Osteoblast (primary cell): ENCODE measurements around the gene ARFGAP1. TPM values are rescaled to one million over a fixed set of nuclear protein-coding genes. Genes with fewer than 3 reads are reported as not detected.

Experiments
- DNase-seq: peaks from one replicate; pipeline ENCODE4 v3.0.0; 2011; ENCODE audit warnings: low spot score, mixed read lengths; ENCODE audit not compliant: insufficient read length; ENCODE audit errors: missing footprints
- H2AFZ ChIP-seq: 2 replicates; pipeline ENCODE4 v1.6.0; 2011; ENCODE audit warnings: mild to moderate bottlenecking, low read length
- H3K27ac ChIP-seq: 2 replicates; pipeline ENCODE4 v1.5.1; 2011; ENCODE audit warnings: mild to moderate bottlenecking, low read depth, low read length, moderate library complexity
- H3K27me3 ChIP-seq: 2 replicates; pipeline ENCODE4 v1.6.0; 2012; ENCODE audit warnings: mild to moderate bottlenecking, control low read depth, inconsistent platforms, low read length, moderate library complexity; ENCODE audit not compliant: insufficient read depth
- H3K36me3 ChIP-seq: 2 replicates; pipeline ENCODE4 v1.5.1; 2011; ENCODE audit warnings: mild to moderate bottlenecking, low read length, control low read depth, moderate library complexity; ENCODE audit not compliant: insufficient read depth
- H3K4me1 ChIP-seq: 2 replicates; pipeline ENCODE4 v1.5.1; 2011; ENCODE audit warnings: mild to moderate bottlenecking, low read length, control low read depth, moderate library complexity; ENCODE audit not compliant: insufficient read depth
- H3K4me2 ChIP-seq: 2 replicates; pipeline ENCODE4 v1.6.0; 2011; ENCODE audit warnings: mild to moderate bottlenecking, low read length; ENCODE audit not compliant: insufficient read depth
- H3K4me3 ChIP-seq: fragments of 200-600 bp; sonication (generic); 3 replicates; pipeline ENCODE4 v1.5.1; 2012; ENCODE audit warnings: mild to moderate bottlenecking, low read length, inconsistent platforms; ENCODE audit not compliant: insufficient read depth
- H3K79me2 ChIP-seq: 2 replicates; pipeline ENCODE4 v1.6.0; 2012; ENCODE audit warnings: mild to moderate bottlenecking, low read length, control low read depth, inconsistent platforms; ENCODE audit not compliant: insufficient read depth
- H3K9me3 ChIP-seq: 2 replicates; pipeline ENCODE4 v1.5.1; 2011; ENCODE audit warnings: low read depth, low read length, control low read depth
- H4K20me1 ChIP-seq: 2 replicates; pipeline ENCODE4 v1.6.0; 2012; ENCODE audit warnings: mild to moderate bottlenecking, low read length, control low read depth; ENCODE audit not compliant: insufficient read depth
- CTCF ChIP-seq: IDR thresholded peaks from 2 replicates; pipeline ENCODE4 v1.5.1; 2011; ENCODE audit warnings: mild to moderate bottlenecking, low read depth, low read length, moderate library complexity; ENCODE audit errors: extremely low read depth
- total RNA-seq: library from RNA; depleted of rRNA; stranded (reverse); fragments of >200 nt; gene quantifications from 2 replicates; pipeline ENCODE4 v1.2.3, GENCODE V29; 2012

Gene ARFGAP1
- total RNA-seq, 1 donor = 68.4 TPM

GRCh38 chr20:63246490-63247288, 25.9 kb upstream of the ARFGAP1 start:
- Histone ChIP-seq H3K27me3 (peaks cover 21% of the 10 kb centered on the region), H3K79me2 (no peaks in the 10 kb centered on the region), H3K4me1 (no peaks in the 10 kb centered on the region), H3K36me3 (no peaks in the 10 kb centered on the region), H3K27ac (no peak overlapping the region), H3K4me2 (peak overlapping the region; percentile 36), H3K9me3 (no peaks in the 10 kb centered on the region), H4K20me1 (no peaks in the 10 kb centered on the region), H3K4me3 (no peak overlapping the region), H2AFZ (no peak overlapping the region)
- TF ChIP-seq CTCF = no peak
- DNase-seq = peak; percentile 80

GRCh38 chr20:63247671-63248228, 24.9 kb upstream of the ARFGAP1 start:
- Histone ChIP-seq H3K4me2 (no peak overlapping the region), H3K4me1 (no peaks in the 10 kb centered on the region), H2AFZ (no peak overlapping the region), H3K79me2 (no peaks in the 10 kb centered on the region), H3K27me3 (peaks cover 32% of the 10 kb centered on the region), H3K36me3 (no peaks in the 10 kb centered on the region), H3K4me3 (no peak overlapping the region), H3K27ac (no peak overlapping the region), H4K20me1 (no peaks in the 10 kb centered on the region), H3K9me3 (no peaks in the 10 kb centered on the region)
- DNase-seq = peak; percentile 80
- no peak for TF ChIP-seq CTCF

GRCh38 chr20:63248835-63249591, 23.6 kb upstream of the ARFGAP1 start:
- peak; percentile 86 for DNase-seq
- H2AFZ ChIP-seq = no peak overlapping the region
- no peak overlapping the region for H3K4me3 ChIP-seq
- no peak overlapping the region for H3K27ac ChIP-seq
- no peaks in the 10 kb centered on the region for H3K4me1 ChIP-seq
- TF ChIP-seq CTCF = no peak
- no peaks in the 10 kb centered on the region for H3K36me3 ChIP-seq
- H3K79me2 ChIP-seq = no peaks in the 10 kb centered on the region
- no peak overlapping the region for H3K4me2 ChIP-seq
- H3K27me3 ChIP-seq = peaks cover 41% of the 10 kb centered on the region
- H3K9me3 ChIP-seq = no peaks in the 10 kb centered on the region
- H4K20me1 ChIP-seq = no peaks in the 10 kb centered on the region

GRCh38 chr20:63249891-63250290, 22.7 kb upstream of the ARFGAP1 start:
- no peaks in the 10 kb centered on the region for H3K36me3 ChIP-seq
- H2AFZ ChIP-seq = no peak overlapping the region
- H3K4me1 ChIP-seq = no peaks in the 10 kb centered on the region
- no peak overlapping the region for H3K4me3 ChIP-seq
- no peaks in the 10 kb centered on the region for H4K20me1 ChIP-seq
- no peaks in the 10 kb centered on the region for H3K79me2 ChIP-seq
- H3K27me3 ChIP-seq = peaks cover 47% of the 10 kb centered on the region
- TF ChIP-seq CTCF = no peak
- no peak for DNase-seq
- no peak overlapping the region for H3K4me2 ChIP-seq
- no peaks in the 10 kb centered on the region for H3K9me3 ChIP-seq
- no peak overlapping the region for H3K27ac ChIP-seq
